SU-DHL-6 (cell line): Measurements from ENCODE around the gene SPRY4.

Experiments
- H2AFZ ChIP-seq: fragments of 200-600 bp; sonication (generic); 2 replicates; pipeline ENCODE4 v1.6.1; 2014; ENCODE audit warnings: low read depth, mild to moderate bottlenecking, moderate library complexity, mixed read lengths, antibody characterized with exemption, low read length; ENCODE audit not compliant: severe bottlenecking
- H3F3A ChIP-seq: fragments of 200-600 bp; shearing (Covaris generic); 2 replicates; pipeline ENCODE4 v1.6.0; 2016; ENCODE audit warnings: antibody characterized with exemption, mild to moderate bottlenecking; ENCODE audit not compliant: insufficient read depth
- H3K27ac ChIP-seq: fragments of 200-600 bp; sonication (generic); 2 replicates; pipeline ENCODE4 v1.5.1; 2016; ENCODE audit warnings: low read depth, mild to moderate bottlenecking, low read length, moderate library complexity, mixed read lengths
- H3K27me3 ChIP-seq: fragments of 200-600 bp; sonication (generic), shearing (Covaris generic); 2 replicates; pipeline ENCODE4 v1.6.0; 2014; ENCODE audit warnings: mild to moderate bottlenecking, low read length
- H3K36me3 ChIP-seq: fragments of 200-600 bp; sonication (generic); 2 replicates; pipeline ENCODE4 v1.6.1; 2014; ENCODE audit warnings: mild to moderate bottlenecking, low read length, mixed read lengths
- H3K4me2 ChIP-seq: fragments of 300-600, 200-600 bp; shearing (Covaris generic), sonication (generic); 2 replicates; pipeline ENCODE4 v1.6.0; 2014; ENCODE audit warnings: low read length, low read depth, mild to moderate bottlenecking; ENCODE audit not compliant: poor library complexity, severe bottlenecking
- H3K4me3 ChIP-seq: fragments of 200-600 bp; sonication (generic); 2 replicates; pipeline ENCODE4 v1.5.1; 2014; ENCODE audit warnings: antibody characterized with exemption, low read length, mild to moderate bottlenecking, mixed read lengths; ENCODE audit not compliant: insufficient read depth, poor library complexity, severe bottlenecking
- H3K79me2 ChIP-seq: fragments of 200-600 bp; sonication (generic); 2 replicates; pipeline ENCODE4 v1.6.1; 2014; ENCODE audit warnings: mild to moderate bottlenecking, low read length, moderate library complexity; ENCODE audit not compliant: insufficient read depth
- H3K9ac ChIP-seq: fragments of 200-600 bp; sonication (generic); 2 replicates; pipeline ENCODE4 v1.7.0; 2014; ENCODE audit warnings: mild to moderate bottlenecking, low read length
- H3K9me2 ChIP-seq: fragments of 200-600 bp; sonication (generic); replicated peaks from 2 replicates; pipeline ENCODE4 v1.6.1; 2014; ENCODE audit warnings: low read length; ENCODE audit not compliant: insufficient read depth
- H3K9me3 ChIP-seq: fragments of 200-600 bp; sonication (generic); 2 replicates; pipeline ENCODE4 v1.6.1; 2014; ENCODE audit warnings: low read length, mixed read lengths; ENCODE audit not compliant: insufficient read depth
- H4K20me1 ChIP-seq: fragments of 200-600 bp; sonication (generic); 2 replicates; pipeline ENCODE4 v1.6.1; 2014; ENCODE audit warnings: low read depth, mild to moderate bottlenecking, antibody characterized with exemption, low read length, moderate library complexity, mixed read lengths
- EZH2phosphoT487 ChIP-seq: fragments of 200-600 bp; sonication (generic), shearing (Covaris generic); conservative IDR thresholded peaks from 2 replicates; pipeline ENCODE4 v1.6.1; 2018; ENCODE audit warnings: mild to moderate bottlenecking, antibody characterized with exemption, low read length, moderate library complexity, mixed read lengths
- TF ChIP-seq, protein P1 (sequence below): fragments of 200-600 bp; sonication (generic); IDR thresholded peaks from one replicate; pipeline ENCODE4 v1.5.1; 2017; ENCODE audit warnings: antibody characterized with exemption, mild to moderate bottlenecking, low read length, moderate library complexity; ENCODE audit not compliant: insufficient read depth, poor library complexity, severe bottlenecking

The SPRY4 gene

DNA sequence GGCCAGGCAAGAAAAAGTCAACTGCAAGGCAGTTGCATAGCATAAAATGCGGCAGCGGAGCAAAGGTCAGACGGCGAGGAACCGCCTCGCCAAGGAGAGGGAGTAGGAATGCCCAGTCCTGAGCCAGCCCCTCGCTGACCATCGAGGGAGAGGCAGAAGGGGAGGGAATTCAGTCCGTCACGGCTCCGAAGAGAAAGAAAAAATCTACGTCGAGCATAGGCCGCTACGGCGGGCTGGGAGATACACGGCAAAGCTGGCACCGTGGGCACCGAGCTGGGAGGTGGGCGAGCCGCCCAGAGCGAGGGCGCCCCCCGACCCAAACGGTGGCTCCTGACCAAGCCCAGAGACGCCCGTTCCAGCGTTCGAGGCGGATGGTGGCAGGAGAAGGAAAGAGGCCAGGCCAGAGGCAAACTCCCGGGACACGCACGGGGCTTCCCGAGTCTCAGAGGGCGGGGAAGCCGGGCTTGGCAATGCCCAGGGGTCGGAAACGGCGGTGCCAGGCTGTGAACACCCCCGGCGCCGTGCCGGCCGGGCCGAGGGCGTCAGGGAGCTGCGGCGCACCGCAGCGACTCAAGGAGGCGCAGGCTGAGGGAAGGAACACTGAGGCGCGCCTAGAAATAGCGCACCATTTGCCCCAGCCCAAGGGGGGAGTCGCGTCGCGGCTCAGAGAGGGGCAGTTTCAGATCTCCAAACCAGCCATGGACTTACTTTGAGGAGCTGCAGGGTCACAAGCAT is 518 bp downstream of the SPRY4 start:
- Histone ChIP-seq H3K36me3 (no peaks in the 10 kb centered on the region), H3K9ac (peak overlapping the region; percentile 48), H3K9me2 (no peaks in the 10 kb centered on the region), H3F3A (no peaks in the 10 kb centered on the region), H3K27me3 (no peaks in the 10 kb centered on the region), H3K27ac (no peak overlapping the region), H3K4me3 (peak overlapping the region; percentile 54), H3K9me3 (no peaks in the 10 kb centered on the region), H4K20me1 (no peaks in the 10 kb centered on the region), H2AFZ (peak overlapping the region; percentile 91), H3K79me2 (no peaks in the 10 kb centered on the region), H3K4me2 (peak overlapping the region; percentile 62)
- no peak for TF ChIP-seq EZH2phosphoT487
- TF ChIP-seq, protein P1, sequence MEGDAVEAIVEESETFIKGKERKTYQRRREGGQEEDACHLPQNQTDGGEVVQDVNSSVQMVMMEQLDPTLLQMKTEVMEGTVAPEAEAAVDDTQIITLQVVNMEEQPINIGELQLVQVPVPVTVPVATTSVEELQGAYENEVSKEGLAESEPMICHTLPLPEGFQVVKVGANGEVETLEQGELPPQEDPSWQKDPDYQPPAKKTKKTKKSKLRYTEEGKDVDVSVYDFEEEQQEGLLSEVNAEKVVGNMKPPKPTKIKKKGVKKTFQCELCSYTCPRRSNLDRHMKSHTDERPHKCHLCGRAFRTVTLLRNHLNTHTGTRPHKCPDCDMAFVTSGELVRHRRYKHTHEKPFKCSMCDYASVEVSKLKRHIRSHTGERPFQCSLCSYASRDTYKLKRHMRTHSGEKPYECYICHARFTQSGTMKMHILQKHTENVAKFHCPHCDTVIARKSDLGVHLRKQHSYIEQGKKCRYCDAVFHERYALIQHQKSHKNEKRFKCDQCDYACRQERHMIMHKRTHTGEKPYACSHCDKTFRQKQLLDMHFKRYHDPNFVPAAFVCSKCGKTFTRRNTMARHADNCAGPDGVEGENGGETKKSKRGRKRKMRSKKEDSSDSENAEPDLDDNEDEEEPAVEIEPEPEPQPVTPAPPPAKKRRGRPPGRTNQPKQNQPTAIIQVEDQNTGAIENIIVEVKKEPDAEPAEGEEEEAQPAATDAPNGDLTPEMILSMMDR, result no peak

DNA sequence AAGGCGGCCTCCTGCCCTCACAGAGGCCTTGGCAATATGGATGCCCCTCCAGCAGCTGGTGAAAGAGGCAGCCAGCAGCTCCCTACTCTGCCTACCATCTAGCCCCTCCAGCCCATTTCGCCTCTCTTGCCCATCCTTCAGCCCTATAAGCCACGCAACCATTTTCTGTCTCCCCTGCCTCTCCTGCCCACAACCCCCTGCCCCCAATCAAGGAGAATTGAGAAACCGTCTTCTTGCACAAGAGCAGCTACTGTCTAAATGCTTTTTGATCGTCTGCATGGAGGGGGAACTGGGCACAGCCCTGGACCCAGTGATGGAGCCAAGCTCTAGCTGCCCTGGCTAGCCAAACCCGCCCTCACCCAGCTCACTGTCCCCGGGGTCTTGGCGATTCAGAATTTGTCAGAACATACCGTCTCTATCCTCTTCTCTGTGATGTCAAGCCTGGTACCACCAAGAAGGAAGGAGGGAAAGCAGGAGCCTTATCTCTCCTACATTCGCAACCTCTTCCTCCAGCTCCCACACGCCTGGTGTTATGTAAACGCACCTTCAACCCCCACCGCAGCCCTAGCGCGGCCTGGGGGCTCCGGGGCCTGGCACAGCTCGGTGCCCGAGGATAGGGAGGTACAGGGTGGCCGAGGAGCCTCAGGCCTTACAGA is 1.2 kb downstream of the SPRY4 start:
- Histone ChIP-seq H3K79me2 (no peaks in the 10 kb centered on the region), H3F3A (no peaks in the 10 kb centered on the region), H3K9ac (no peak overlapping the region), H3K27ac (no peak overlapping the region), H3K4me2 (no peak overlapping the region), H3K9me2 (no peaks in the 10 kb centered on the region), H3K27me3 (no peaks in the 10 kb centered on the region), H2AFZ (no peak overlapping the region), H3K36me3 (no peaks in the 10 kb centered on the region), H4K20me1 (no peaks in the 10 kb centered on the region), H3K4me3 (no peak overlapping the region), H3K9me3 (no peaks in the 10 kb centered on the region)
- TF ChIP-seq, protein P1, result no peak
- no peak for TF ChIP-seq EZH2phosphoT487

DNA sequence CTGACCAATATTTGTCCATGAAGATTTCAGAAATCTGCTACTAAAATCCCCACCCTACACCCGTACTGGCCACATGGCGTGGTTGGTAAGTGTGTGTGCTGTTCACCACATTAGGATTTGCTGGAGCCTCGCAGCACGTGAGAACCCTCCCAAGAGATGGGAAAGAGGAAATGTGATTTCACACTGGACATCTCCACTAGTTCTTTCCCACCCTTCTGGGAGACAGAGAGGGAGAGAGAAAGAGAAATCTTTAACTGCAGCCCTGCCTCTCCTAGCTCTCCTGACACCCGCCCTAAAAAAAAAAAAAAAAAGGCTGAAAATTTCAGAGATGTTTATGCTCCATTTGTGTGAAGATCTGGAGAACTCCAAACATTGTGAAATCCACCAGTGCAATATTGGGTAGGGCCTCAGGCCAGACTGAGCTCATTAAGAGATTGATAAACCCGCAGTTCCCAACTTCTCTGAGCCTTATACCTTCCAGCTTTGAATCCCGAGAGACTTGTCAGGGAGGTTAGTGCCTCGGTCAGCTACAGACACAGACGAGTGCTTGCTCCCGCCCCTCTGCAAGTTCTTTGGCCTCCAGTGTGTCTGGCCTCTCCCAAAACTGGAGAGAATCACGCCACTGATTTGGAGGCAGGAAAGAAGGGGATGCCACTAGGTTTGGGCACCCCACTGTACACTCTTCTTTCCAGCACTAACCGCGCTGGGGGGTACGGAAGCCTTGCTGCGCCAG is 1.9 kb downstream of the SPRY4 start:
- Histone ChIP-seq H3K79me2 (no peaks in the 10 kb centered on the region), H2AFZ (no peak overlapping the region), H3K4me3 (no peak overlapping the region), H3K9me2 (no peaks in the 10 kb centered on the region), H3K9ac (no peak overlapping the region), H3F3A (no peaks in the 10 kb centered on the region), H3K36me3 (no peaks in the 10 kb centered on the region), H3K9me3 (no peaks in the 10 kb centered on the region), H4K20me1 (no peaks in the 10 kb centered on the region), H3K27me3 (no peaks in the 10 kb centered on the region), H3K4me2 (no peak overlapping the region), H3K27ac (no peak overlapping the region)
- TF ChIP-seq, protein P1, result no peak
- TF ChIP-seq EZH2phosphoT487, result no peak
